OCI-LY1 (cell line): ENCODE measurements around the gene ATOH1.

Experiments used
- EZH2 ChIP-seq: fragments of 200-600 bp; sonication (generic), shearing (Covaris generic); IDR thresholded peaks from 2 replicates; pipeline ENCODE4 v1.8.0; 2017; ENCODE audit warnings: borderline replicate concordance, mixed run types, mild to moderate bottlenecking, antibody characterized with exemption, low read length, moderate library complexity, mixed read lengths
- TF ChIP-seq, protein P1 (sequence below): fragments of 200-600 bp; sonication (generic), shearing (Covaris generic); IDR thresholded peaks from 2 replicates; pipeline ENCODE4 v1.5.1; 2017; ENCODE audit warnings: mild to moderate bottlenecking, antibody characterized with exemption, low read length, moderate library complexity, mixed read lengths

- TF ChIP-seq, protein P1, sequence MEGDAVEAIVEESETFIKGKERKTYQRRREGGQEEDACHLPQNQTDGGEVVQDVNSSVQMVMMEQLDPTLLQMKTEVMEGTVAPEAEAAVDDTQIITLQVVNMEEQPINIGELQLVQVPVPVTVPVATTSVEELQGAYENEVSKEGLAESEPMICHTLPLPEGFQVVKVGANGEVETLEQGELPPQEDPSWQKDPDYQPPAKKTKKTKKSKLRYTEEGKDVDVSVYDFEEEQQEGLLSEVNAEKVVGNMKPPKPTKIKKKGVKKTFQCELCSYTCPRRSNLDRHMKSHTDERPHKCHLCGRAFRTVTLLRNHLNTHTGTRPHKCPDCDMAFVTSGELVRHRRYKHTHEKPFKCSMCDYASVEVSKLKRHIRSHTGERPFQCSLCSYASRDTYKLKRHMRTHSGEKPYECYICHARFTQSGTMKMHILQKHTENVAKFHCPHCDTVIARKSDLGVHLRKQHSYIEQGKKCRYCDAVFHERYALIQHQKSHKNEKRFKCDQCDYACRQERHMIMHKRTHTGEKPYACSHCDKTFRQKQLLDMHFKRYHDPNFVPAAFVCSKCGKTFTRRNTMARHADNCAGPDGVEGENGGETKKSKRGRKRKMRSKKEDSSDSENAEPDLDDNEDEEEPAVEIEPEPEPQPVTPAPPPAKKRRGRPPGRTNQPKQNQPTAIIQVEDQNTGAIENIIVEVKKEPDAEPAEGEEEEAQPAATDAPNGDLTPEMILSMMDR: no peak
- no peak for TF ChIP-seq EZH2
These were observed 13.3 kb downstream of the ATOH1 start for GRCh38 chr4:93841803-93842345.
